Central memory CD8-positive, alpha-beta T cell (primary cell): Measurements from ENCODE around the gene GCFC2.
"Not testable (repeated sequence)": the region's sequence is repeated elsewhere in the genome, so short reads cannot be mapped to it uniquely, and the experiment has no call there.

Experiments
- ATAC-seq: fragments of 150-1000 bp; cut with Tn5 transposase; replicated peaks from 2 replicates; pipeline ENCODE4 v1.10.0; 2022; ENCODE audit warnings: mild to moderate bottlenecking, moderate FRiP score, moderate number of reproducible peaks; ENCODE audit not compliant: poor library complexity, severe bottlenecking; ENCODE audit errors: extremely low read depth
- DNase-seq, 2 donors: peaks; one replicate each; pipeline ENCODE4 v3.0.0; 2021; ENCODE audit warnings: low spot score in 2 of 2
- H3K27ac Mint-ChIP-seq: one replicate; pipeline ENCODE4 v1.8.0; 2022; ENCODE audit warnings: low read depth, mild to moderate bottlenecking, moderate library complexity, mixed read lengths
- H3K27me3 Mint-ChIP-seq: one replicate; pipeline ENCODE4 v1.8.0; 2022; ENCODE audit warnings: mixed read lengths
- H3K36me3 Mint-ChIP-seq: one replicate; pipeline ENCODE4 v1.8.0; 2022; ENCODE audit warnings: mild to moderate bottlenecking, moderate library complexity, mixed read lengths; ENCODE audit not compliant: insufficient read depth
- H3K4me1 Mint-ChIP-seq: one replicate; pipeline ENCODE4 v1.8.0; 2022; ENCODE audit warnings: mixed read lengths
- H3K4me3 Mint-ChIP-seq: one replicate; pipeline ENCODE4 v1.8.0; 2022; ENCODE audit warnings: mild to moderate bottlenecking, moderate library complexity, mixed read lengths
- H3K9me3 Mint-ChIP-seq: one replicate; pipeline ENCODE4 v1.8.0; 2022; ENCODE audit warnings: mixed read lengths

Gene GCFC2

DNA sequence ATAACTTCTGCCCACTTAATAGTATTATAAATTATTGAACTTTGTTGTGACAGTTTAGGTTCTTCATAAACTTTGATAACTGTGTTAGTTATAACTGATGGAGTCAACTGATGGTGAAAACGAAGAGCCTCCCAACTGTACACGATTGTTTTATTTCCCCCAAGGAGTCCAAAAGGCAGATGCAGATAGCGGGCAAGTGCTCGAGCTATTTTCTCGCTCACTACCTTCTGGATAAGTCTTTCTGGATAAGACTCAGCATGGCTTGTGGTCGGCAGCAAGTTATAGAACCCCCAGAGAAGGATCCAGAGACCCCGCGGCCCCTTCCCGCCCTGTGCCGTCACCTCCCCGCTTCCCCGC is 517 bp downstream of the GCFC2 start:
- Mint-ChIP-seq H3K27ac (peak overlapping the region; percentile 95), H3K27me3 (peaks cover 5% of the 10 kb centered on the region), H3K9me3 (no peaks in the 10 kb centered on the region), H3K4me3 (peak overlapping the region; percentile 88), H3K4me1 (peaks cover 18% of the 10 kb centered on the region), H3K36me3 (peaks cover 12% of the 10 kb centered on the region)
- ATAC-seq = peak; percentile 34
- DNase-seq = no peak

DNA sequence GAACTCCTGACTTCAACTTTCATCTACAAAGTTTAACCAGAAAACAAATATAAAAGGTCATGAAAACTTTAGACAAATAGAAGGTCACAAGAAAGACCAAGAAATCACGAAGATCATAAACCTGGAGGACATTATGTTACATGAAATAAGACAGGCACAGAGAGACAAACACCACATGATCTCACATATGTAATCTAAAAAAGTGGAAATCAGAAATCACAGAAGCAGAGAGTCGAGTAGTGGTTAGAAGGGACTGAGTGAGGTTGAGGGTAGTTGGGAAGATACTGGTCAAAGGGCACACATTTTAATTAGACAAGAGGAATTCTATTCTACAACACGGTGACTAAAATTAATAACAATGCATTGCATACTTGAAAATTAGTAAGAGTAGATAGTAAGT is 1.4 kb downstream of the GCFC2 start:
- H3K36me3 Mint-ChIP-seq = peaks cover 20% of the 10 kb centered on the region
- no peaks in the 10 kb centered on the region for H3K9me3 Mint-ChIP-seq
- DNase-seq (no peak), ATAC-seq (no peak)
- peaks cover 25% of the 10 kb centered on the region for H3K4me1 Mint-ChIP-seq
- H3K4me3 Mint-ChIP-seq = peak overlapping the region; percentile 33
- H3K27me3 Mint-ChIP-seq = no peaks in the 10 kb centered on the region
- H3K27ac Mint-ChIP-seq = no peak overlapping the region

DNA sequence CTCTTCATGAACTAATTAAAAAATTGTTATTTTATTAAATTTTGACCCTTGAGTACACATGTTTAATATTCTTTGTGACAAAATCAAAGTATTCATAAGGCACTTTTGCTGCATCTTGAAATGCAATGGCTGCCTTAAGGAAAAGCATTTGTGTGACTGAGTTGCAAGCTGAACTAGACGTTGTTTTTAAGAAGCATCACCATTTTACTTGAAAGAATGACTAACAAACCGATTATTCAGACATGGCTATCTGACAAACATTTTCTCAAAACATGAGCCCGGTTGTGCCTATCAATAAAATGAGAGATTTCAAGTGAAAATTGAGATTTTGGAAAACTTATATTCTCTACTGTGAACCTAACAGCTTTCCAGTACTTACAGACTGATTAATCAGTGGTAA is 2.8 kb downstream of the GCFC2 start:
- Mint-ChIP-seq H3K27me3 (no peaks in the 10 kb centered on the region), H3K4me3 (no peak overlapping the region)

DNA sequence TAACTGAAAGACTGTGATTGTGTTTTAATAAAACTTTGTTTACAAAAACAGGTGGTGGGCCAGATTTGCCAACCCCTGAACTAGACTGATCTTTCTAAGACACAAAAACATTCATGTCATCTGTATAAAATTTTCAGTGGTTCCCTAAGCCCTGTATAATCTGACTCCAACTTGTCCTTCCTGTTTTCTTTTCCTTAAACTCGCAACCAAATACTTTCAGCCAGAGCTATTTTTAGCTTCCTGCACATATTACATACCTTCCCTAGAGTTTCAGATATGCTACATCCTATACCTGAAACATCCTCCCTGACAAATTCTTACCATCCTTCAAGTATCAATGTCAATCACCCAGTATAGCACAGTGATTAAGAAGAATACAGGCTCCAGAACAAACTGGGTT is 4.8 kb downstream of the GCFC2 start:
- ATAC-seq = no peak
- Mint-ChIP-seq H3K27me3 (no peaks in the 10 kb centered on the region), H3K9me3 (no peaks in the 10 kb centered on the region), H3K4me3 (no peak overlapping the region), H3K4me1 (peaks cover 23% of the 10 kb centered on the region), H3K36me3 (peaks cover 35% of the 10 kb centered on the region), H3K27ac (no peak overlapping the region)
- DNase-seq = no peak

More for the DNA sequence above, 2.8 kb downstream of the GCFC2 start:
- DNase-seq = no peak
- ATAC-seq = no peak
- peaks cover 27% of the 10 kb centered on the region for H3K4me1 Mint-ChIP-seq
- peaks cover 29% of the 10 kb centered on the region for H3K36me3 Mint-ChIP-seq
- no peaks in the 10 kb centered on the region for H3K9me3 Mint-ChIP-seq
- no peak overlapping the region for H3K27ac Mint-ChIP-seq

DNA sequence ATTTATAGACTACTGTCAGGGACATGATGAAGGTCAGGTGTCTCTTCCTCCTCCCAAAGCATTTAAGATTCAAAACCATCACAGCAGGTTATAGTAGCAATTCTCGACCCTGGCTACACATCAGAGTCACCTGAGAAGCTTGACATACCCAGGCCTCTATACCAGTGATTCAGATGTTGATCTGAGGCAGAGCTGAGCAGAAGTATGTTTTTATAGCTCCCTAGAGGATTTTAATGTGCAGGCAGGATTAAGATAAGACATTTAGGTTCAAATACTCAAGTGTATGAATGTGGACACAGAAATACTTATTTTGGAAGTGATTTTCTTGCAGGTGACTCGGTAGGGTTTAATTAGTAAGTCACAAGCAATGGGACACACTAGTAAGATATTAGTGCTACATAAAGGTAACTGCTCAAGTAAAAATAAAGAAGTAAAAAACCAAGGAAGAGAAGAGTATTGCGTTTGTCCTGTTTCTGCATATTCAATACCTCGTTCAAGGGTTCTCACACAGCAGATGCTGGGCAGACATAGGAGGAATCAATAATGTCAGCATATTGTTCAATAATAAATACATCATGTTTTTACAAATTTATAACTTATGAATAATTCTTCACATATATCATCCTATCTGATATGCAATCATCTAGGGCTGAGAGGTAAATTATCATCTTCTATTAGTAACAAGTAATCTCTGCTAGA is 7.0 kb downstream of the GCFC2 start:
- H3K4me1 Mint-ChIP-seq = peaks cover 14% of the 10 kb centered on the region
- ATAC-seq (no peak), DNase-seq (no peak)
- H3K4me3 Mint-ChIP-seq = no peak overlapping the region
- peaks cover 39% of the 10 kb centered on the region for H3K36me3 Mint-ChIP-seq
- H3K27me3 Mint-ChIP-seq = no peaks in the 10 kb centered on the region
- no peaks in the 10 kb centered on the region for H3K9me3 Mint-ChIP-seq
- H3K27ac Mint-ChIP-seq = no peak overlapping the region

DNA sequence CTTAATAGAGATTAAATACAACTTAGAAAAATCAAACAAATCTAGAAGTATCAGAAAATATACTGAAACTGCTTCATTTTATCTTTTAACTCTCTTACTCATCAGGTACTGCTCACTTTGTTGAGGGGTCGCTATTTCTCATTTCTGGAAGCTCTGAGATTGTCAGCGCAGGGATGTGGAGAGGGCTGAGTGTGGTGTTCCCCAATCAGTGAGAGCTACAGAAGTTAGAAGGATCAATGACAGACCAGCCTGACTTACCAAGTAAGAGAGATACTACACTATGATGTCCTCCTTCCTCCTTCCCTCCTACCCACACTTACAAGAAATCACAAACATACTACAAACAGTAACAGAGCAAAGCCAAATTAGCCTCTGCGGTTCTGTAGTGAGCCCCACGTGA is 8.1 kb downstream of the GCFC2 start:
- DNase-seq = no peak
- no peak overlapping the region for H3K4me3 Mint-ChIP-seq
- no peaks in the 10 kb centered on the region for H3K9me3 Mint-ChIP-seq
- no peak for ATAC-seq
- H3K4me1 Mint-ChIP-seq = peaks cover 9% of the 10 kb centered on the region
- H3K36me3 Mint-ChIP-seq = peaks cover 39% of the 10 kb centered on the region
- H3K27me3 Mint-ChIP-seq = no peaks in the 10 kb centered on the region
- no peak overlapping the region for H3K27ac Mint-ChIP-seq

DNA sequence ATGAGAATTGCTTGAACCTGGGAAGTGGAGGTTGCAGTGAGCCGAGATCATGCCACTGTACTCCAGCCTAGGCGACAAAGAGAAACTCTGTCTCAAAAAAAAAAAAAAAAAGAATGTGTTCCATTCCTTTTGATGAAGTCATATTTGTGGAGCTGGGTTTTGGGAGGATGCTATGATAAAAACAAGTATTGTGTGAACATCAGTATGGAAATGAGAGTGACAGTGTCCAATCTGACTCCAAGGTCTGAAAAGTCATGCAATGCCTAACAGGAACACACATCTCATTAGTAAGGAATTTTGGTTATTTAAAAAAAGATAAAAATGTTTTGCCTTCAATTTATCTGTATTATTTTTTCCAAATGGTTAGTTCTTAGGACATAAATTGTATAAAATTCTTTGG is 11.8 kb downstream of the GCFC2 start:
- no peaks in the 10 kb centered on the region for H3K4me1 Mint-ChIP-seq
- no peaks in the 10 kb centered on the region for H3K9me3 Mint-ChIP-seq

DNA sequence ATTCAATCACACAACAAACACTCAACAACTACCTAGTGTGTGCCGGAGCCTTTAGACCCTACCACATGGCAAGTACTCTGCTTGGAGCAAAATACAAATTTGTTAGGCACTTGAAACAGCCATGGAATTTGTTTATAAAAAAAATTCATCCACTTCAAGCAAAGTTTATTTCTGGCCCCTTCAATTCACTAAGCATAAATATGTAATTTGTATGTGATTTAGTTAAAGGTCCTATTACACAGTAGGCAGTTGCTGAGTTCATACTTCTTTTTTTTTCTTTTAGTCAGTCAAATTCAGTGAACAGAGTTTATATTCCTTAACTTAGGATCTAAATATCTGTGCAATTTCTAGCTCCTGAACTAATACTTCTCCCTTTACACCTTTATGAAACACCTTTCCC is 22.5 kb downstream of the GCFC2 start:
- Mint-ChIP-seq H3K9me3 (no peaks in the 10 kb centered on the region), H3K36me3 (peaks cover 37% of the 10 kb centered on the region), H3K27ac (no peak overlapping the region), H3K4me1 (peaks cover 9% of the 10 kb centered on the region), H3K27me3 (no peaks in the 10 kb centered on the region), H3K4me3 (no peak overlapping the region)
- ATAC-seq = no peak
- no peak for DNase-seq

More for the DNA sequence above, 11.8 kb downstream of the GCFC2 start:
- DNase-seq (no peak), ATAC-seq (no peak)
- Mint-ChIP-seq H3K36me3 (peaks cover 24% of the 10 kb centered on the region), H3K27ac (no peak overlapping the region), H3K4me3 (no peak overlapping the region), H3K27me3 (no peaks in the 10 kb centered on the region)

DNA sequence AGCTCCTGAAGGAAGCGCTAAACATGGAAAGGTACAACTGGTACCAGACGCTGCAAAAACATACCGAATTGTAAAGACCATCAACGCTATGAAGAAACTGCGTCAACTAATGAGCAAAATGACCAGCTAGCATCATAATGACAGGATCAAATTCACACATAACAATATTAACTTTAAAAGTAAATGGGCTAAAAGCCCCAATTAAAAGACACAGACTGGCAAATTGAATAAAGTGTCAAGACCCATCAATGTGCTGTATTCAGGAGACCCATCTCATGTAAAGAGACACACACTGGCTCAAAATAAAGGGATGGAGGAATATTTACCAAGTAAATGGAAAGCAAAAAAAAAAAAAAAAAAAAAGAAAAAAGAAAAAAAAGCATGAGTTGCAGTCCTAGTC is 27.3 kb downstream of the GCFC2 start:
- ATAC-seq, H3K27ac Mint-ChIP-seq, H3K9me3 Mint-ChIP-seq, DNase-seq, H3K4me3 Mint-ChIP-seq, H3K4me1 Mint-ChIP-seq, H3K27me3 Mint-ChIP-seq: not testable (repeated sequence)
- peaks cover 20% of the 10 kb centered on the region for H3K36me3 Mint-ChIP-seq

DNA sequence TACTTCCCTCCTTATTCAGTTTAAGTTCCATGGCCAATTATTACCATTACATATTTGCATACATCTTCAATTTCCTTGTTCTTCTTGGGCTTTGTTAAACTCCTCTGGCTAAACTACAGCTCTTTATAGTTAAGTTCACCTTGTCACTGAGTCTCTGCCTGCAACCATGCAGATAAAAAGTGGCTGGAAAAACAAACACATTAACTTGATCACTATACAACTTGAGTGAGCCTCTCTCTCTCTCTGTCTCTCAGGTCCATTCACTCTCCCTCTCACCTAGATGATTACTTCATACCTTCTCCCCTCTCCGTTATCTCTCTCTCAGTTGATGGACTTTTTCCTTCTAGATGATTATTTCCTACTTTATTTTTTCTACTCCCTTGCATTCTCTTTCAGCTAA is 30.3 kb downstream of the GCFC2 start:
- no peak overlapping the region for H3K4me3 Mint-ChIP-seq
- H3K4me1 Mint-ChIP-seq = peaks cover 9% of the 10 kb centered on the region
- no peaks in the 10 kb centered on the region for H3K9me3 Mint-ChIP-seq
- ATAC-seq (no peak), DNase-seq (no peak)
- H3K36me3 Mint-ChIP-seq = peaks cover 8% of the 10 kb centered on the region
- no peaks in the 10 kb centered on the region for H3K27me3 Mint-ChIP-seq
- peak overlapping the region; percentile 1 for H3K27ac Mint-ChIP-seq

DNA sequence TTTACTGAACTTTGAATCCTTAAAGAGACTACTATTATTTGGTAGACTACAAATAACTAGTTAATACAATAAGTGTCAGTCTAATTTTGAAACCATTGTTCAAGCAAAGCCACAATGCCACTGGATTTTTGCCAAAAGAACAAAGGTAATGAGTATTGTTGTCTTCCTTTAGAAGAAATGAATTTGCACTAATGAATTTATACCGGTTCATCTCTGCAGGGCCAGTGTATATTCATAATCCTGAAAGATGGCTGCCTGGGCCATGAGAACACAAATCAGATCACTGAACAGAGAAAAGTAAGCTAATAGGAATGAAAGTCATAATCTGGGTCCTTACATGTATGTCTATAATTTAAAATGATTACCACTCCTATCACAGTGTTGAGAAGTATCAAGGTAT is 31.2 kb downstream of the GCFC2 start:
- peaks cover 6% of the 10 kb centered on the region for H3K36me3 Mint-ChIP-seq
- peaks cover 9% of the 10 kb centered on the region for H3K4me1 Mint-ChIP-seq
- no peak overlapping the region for H3K4me3 Mint-ChIP-seq
- no peak for ATAC-seq
- H3K27ac Mint-ChIP-seq = no peak overlapping the region
- no peaks in the 10 kb centered on the region for H3K9me3 Mint-ChIP-seq
- DNase-seq = no peak
- no peaks in the 10 kb centered on the region for H3K27me3 Mint-ChIP-seq

DNA sequence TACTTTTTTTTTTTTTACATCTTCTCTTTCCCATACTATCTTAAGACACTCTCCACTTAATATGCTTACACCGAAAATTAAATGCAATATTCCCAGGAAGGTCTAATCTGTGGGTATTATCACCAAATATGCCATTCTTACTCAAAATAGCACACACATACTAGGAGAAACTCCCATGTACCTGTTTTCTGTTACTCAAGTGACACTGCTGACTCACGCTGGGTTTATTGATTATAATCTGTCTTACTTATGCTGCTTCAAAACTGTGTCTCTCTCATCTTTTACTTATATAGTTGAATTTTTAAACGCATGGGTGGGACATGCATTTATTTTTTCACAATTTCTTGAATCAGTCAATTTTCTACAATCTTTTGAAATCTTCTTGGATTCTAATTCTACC is 34.3 kb downstream of the GCFC2 start:
- peaks cover 8% of the 10 kb centered on the region for H3K36me3 Mint-ChIP-seq
- no peaks in the 10 kb centered on the region for H3K4me1 Mint-ChIP-seq
- H3K9me3 Mint-ChIP-seq = no peaks in the 10 kb centered on the region
- DNase-seq (no peak), ATAC-seq (no peak)
- no peak overlapping the region for H3K4me3 Mint-ChIP-seq
- no peak overlapping the region for H3K27ac Mint-ChIP-seq
- no peaks in the 10 kb centered on the region for H3K27me3 Mint-ChIP-seq

DNA sequence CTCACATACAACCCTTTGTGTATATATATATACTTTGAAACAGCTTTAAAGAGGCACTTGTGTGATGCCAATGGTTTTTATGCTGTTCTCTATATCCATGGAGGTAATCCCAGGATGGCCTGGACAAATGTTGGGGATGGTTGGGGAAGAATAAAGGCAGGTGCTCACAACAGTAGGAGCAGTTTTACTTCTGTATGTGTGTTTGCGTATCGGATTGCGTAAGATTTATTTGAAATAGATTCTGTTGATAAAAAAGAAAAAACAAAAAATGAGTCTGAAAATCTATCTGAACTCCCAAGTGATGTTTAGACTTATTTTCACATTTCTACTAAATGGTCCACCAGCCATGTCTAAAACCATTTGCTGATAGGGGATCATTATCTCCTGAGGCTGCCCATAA is 34.8 kb downstream of the GCFC2 start:
- Mint-ChIP-seq H3K4me3 (no peak overlapping the region), H3K27ac (no peak overlapping the region), H3K9me3 (no peaks in the 10 kb centered on the region), H3K36me3 (peaks cover 8% of the 10 kb centered on the region), H3K4me1 (no peaks in the 10 kb centered on the region), H3K27me3 (no peaks in the 10 kb centered on the region)
- ATAC-seq (no peak), DNase-seq (no peak)
